AG04450 (cell line): ENCODE data around the gene KIAA0319L. TPM values are rescaled to one million over a fixed set of nuclear protein-coding genes. Genes with fewer than 3 reads are reported as not detected.
A peak's percentile ranks its signal among the peaks of the same experiment; 100 is the strongest.

ENCODE experiments used
- CTCF ChIA-PET: fragments of 300-600, 350-600 bp; formaldehyde crosslinking; extraction: SDS; loops from one replicate; lab custom pipeline; 2022; ENCODE audit warnings: antibody characterized with exemption, inconsistent platforms; lab: Charles Lee
- POLR2A ChIA-PET: fragments of 350-600 bp; formaldehyde crosslinking; extraction: SDS; loops from one replicate; lab custom pipeline; 2021; ENCODE audit warnings: antibody characterized with exemption, inconsistent platforms; lab: Yijun Ruan, JAX
- DNase-seq: peaks from one replicate; pipeline ENCODE4 v3.0.0-alpha.2; 2011; ENCODE audit warnings: low read depth, low spot score
- H3K27ac ChIP-seq: one replicate; pipeline ENCODE4 v1.5.1; 2012; ENCODE audit warnings: low read depth, low read length, control low read depth
- H3K27me3 ChIP-seq: one replicate; pipeline ENCODE4 v1.6.0; 2012; ENCODE audit warnings: low read length; ENCODE audit not compliant: control insufficient read depth, insufficient read depth
- H3K4me3 ChIP-seq: 2 replicates; pipeline ENCODE4 v1.5.1; 2011; ENCODE audit warnings: mild to moderate bottlenecking, low read depth, low read length, control low read depth
- H3K9me3 ChIP-seq: 2 replicates; pipeline ENCODE4 v1.5.1; 2012; ENCODE audit warnings: low read length; ENCODE audit not compliant: control insufficient read depth, insufficient read depth
- polyA plus RNA-seq: library from polyadenylated mRNA; depleted of rRNA; stranded (reverse); fragments of >200 nt; gene quantifications from 2 replicates; pipeline ENCODE4 v1.2.3, GENCODE V29; 2011
- TF ChIP-seq, protein P1 (sequence below): IDR thresholded peaks from 2 replicates; pipeline ENCODE4 v1.5.1; 2011; ENCODE audit warnings: low read depth, low read length, control low read depth, inconsistent platforms

The KIAA0319L gene
- polyA plus RNA-seq, 1 experiment = 69.5 TPM

DNA sequence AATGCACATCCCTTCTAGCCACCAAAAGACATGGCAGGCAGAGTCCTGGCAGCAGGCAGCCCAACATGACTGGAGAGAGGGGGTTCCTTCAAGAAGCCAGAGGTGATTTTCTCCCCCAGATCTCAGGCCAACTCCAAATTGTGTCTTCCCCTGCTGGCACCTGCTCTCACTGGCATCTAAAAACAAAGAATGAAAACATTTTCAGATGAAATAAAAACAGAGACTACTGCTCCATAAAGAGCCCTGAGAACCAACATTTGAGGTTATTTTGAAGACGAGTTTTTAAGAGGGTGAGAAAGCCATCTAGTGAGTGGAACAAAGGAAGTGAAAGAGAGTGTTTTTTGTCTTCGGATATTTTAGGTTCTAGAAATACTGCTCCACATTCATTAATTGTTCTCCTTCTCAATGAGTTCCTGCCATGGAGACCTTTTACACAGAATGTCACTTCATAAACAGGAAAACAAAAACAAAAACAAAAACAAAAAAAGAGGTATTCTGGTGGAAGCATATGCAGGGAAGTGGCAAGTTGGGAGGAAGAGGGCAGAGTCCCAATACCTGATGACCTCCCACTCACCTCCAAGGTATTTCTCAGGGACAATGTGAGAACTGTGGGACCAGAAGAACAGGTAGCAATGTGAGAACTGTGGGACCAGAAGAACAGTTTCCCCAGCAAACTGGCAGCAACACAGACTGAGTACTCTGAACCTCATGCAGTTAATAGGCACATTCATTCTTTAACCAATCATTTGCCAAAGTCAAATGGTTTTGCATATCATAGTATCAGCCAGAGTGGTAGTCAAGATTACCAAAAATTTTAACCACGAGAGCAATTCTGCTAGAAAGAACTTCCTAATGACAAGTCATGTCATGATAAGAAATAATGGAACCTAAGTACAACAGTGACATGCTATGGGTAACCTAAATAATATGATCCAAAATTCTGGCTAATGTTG lies 50.0 kb downstream of the KIAA0319L start:
- TF ChIP-seq, protein P1, sequence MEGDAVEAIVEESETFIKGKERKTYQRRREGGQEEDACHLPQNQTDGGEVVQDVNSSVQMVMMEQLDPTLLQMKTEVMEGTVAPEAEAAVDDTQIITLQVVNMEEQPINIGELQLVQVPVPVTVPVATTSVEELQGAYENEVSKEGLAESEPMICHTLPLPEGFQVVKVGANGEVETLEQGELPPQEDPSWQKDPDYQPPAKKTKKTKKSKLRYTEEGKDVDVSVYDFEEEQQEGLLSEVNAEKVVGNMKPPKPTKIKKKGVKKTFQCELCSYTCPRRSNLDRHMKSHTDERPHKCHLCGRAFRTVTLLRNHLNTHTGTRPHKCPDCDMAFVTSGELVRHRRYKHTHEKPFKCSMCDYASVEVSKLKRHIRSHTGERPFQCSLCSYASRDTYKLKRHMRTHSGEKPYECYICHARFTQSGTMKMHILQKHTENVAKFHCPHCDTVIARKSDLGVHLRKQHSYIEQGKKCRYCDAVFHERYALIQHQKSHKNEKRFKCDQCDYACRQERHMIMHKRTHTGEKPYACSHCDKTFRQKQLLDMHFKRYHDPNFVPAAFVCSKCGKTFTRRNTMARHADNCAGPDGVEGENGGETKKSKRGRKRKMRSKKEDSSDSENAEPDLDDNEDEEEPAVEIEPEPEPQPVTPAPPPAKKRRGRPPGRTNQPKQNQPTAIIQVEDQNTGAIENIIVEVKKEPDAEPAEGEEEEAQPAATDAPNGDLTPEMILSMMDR = no peak
- no peak overlapping the region for H3K4me3 ChIP-seq
- ChIA-PET POLR2A (interaction anchor here (1.4 kb wide), 1 partner anchor 50 kb away, joined by 4 read pairs; the partner anchor contains the start of genes KIAA0319L and NCDN), CTCF (interaction anchor here (0.6 to 1.0 kb wide), 2 partner anchors 17 to 220 kb away, joined by 3 read pairs; no protein-coding TSS in a partner anchor)
- H3K27ac ChIP-seq = no peak overlapping the region
- no peak for DNase-seq
- H3K27me3 ChIP-seq = no peaks in the 10 kb centered on the region
- no peaks in the 10 kb centered on the region for H3K9me3 ChIP-seq

DNA sequence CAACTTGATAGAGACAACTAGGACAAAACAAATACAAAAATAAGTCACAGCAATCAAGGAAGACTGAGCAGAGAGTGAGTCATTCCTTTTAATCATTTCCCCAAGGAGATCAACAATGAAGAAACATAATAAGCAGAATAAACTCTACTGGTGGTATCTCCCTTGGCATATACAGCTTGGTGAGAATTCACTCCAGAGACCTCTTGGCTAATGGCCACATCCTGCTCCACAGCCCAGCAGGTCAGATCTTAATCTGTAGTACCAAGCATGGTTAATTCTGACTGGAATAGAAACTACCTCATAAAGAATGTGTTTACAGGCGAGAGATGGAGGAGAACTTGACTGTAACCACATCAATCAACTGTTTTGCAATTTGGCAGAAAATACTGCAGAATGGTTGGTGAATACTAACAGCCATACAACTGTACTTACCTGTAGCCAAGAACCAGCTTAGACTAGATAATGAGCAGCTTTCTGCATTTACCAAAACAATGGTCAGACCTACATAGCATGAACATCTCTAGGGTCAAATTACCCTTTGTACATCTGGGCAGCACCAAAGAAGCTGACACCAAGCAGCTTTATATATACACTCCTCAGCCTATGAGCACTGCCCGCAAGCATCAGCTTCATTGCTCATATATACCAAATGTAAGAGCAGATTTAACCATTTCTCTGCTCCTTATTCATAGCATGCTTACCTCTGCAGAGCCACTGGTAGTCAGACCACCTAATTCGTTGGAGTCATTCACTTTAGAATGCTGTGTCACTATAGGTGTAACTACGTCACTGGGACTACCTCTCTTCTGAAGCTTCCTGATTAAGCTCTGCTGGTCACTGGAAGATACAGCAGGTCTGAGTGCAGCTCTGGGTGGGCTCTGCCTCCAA lies 51.0 kb downstream of the KIAA0319L start:
- Histone ChIP-seq H3K4me3 (no peak overlapping the region), H3K27ac (no peak overlapping the region), H3K9me3 (no peaks in the 10 kb centered on the region), H3K27me3 (no peaks in the 10 kb centered on the region)
- TF ChIP-seq, protein P1 = no peak
- DNase-seq = peak; percentile 8
- ChIA-PET CTCF (interaction anchor here (0.6 to 1.0 kb wide), 2 partner anchors 16 to 221 kb away, joined by 3 read pairs; no protein-coding TSS in a partner anchor), POLR2A (interaction anchor here (1.4 kb wide), 1 partner anchor 51 kb away, joined by 4 read pairs; the partner anchor contains the start of genes KIAA0319L and NCDN)

DNA sequence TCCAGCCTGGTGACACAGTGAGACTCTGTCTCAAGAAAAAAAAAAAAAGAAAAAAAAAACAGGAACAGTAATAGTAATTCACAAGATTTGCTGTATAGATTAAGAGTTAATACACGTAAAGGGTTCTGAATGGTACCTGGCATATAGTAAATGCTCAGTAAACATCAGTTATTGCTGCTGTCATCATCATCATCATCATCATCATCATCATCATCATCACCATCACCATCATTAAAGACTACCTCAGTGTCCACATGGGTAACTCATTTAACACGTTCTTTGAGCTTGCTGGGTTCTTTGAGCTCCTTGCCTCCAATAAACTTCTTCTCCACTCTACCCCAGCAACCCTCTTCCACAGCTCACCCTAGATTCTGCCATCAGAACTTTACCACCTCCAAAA lies 55.0 kb downstream of the KIAA0319L start:
- POLR2A ChIA-PET = no interaction called here
- no peak for DNase-seq
- CTCF ChIA-PET = no interaction called here

DNA sequence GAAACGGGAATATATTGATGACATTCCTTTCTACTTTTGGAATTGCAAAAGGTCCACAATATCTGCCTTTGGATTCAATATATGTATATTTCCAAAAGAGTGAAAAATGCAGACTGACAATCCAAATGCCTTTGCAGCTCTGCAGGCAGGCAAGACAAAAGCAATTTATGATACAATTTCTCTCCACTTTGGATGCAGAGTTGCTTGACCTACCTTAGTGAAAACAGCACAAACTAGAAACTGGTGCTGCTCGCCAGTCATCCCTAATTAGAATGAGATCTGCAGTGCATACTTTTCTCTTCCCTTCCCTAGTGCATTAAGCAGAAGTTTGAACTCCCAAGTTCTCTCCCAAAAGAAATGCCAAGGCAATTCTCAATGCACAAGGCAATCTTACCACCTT lies 56.8 kb downstream of the KIAA0319L start:
- Histone ChIP-seq H3K27me3 (no peaks in the 10 kb centered on the region), H3K9me3 (no peaks in the 10 kb centered on the region), H3K27ac (no peak overlapping the region), H3K4me3 (no peak overlapping the region)
- CTCF ChIA-PET = no interaction called here
- POLR2A ChIA-PET = no interaction called here
- TF ChIP-seq, protein P1 = no peak
- DNase-seq = no peak

More for the DNA sequence above, 55.0 kb downstream of the KIAA0319L start:
- H3K27ac ChIP-seq = no peak overlapping the region
- H3K4me3 ChIP-seq = no peak overlapping the region
- H3K9me3 ChIP-seq = no peaks in the 10 kb centered on the region
- TF ChIP-seq, protein P1 = no peak
- no peaks in the 10 kb centered on the region for H3K27me3 ChIP-seq
